ENCODE data around the gene ARID1B. TPM values are rescaled to one million over a fixed set of nuclear protein-coding genes. Genes with fewer than 3 reads are reported as not detected.

Gene ARID1B
- total and polyA plus RNA-seq, 2 of the 13 experiments (the other 11 are each of a cell fraction or from before 2014, with no cell fraction given): 20.1 to 32.6 TPM

DNA sequence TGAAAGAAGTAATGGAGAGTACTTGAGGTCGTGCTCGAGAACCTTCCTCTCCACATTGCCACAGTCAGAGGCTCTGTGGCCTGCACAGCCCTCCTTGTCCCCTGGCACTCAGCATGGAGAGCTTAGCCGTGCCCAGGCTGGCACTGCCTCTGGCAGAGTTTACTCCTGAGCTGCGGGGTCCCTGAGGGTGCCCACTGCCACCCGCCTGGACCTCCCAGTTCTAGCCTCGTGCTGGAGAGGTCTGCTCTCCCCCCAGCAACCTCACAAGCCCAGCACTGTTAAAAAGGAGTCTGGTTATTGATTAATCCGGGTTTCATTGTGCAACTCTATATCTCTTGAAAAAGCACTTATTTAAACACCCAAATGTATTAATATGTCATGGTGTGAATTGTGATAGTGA lies 319.3 kb downstream of the ARID1B start (continued):
- TF ChIP-seq, protein P1, sequence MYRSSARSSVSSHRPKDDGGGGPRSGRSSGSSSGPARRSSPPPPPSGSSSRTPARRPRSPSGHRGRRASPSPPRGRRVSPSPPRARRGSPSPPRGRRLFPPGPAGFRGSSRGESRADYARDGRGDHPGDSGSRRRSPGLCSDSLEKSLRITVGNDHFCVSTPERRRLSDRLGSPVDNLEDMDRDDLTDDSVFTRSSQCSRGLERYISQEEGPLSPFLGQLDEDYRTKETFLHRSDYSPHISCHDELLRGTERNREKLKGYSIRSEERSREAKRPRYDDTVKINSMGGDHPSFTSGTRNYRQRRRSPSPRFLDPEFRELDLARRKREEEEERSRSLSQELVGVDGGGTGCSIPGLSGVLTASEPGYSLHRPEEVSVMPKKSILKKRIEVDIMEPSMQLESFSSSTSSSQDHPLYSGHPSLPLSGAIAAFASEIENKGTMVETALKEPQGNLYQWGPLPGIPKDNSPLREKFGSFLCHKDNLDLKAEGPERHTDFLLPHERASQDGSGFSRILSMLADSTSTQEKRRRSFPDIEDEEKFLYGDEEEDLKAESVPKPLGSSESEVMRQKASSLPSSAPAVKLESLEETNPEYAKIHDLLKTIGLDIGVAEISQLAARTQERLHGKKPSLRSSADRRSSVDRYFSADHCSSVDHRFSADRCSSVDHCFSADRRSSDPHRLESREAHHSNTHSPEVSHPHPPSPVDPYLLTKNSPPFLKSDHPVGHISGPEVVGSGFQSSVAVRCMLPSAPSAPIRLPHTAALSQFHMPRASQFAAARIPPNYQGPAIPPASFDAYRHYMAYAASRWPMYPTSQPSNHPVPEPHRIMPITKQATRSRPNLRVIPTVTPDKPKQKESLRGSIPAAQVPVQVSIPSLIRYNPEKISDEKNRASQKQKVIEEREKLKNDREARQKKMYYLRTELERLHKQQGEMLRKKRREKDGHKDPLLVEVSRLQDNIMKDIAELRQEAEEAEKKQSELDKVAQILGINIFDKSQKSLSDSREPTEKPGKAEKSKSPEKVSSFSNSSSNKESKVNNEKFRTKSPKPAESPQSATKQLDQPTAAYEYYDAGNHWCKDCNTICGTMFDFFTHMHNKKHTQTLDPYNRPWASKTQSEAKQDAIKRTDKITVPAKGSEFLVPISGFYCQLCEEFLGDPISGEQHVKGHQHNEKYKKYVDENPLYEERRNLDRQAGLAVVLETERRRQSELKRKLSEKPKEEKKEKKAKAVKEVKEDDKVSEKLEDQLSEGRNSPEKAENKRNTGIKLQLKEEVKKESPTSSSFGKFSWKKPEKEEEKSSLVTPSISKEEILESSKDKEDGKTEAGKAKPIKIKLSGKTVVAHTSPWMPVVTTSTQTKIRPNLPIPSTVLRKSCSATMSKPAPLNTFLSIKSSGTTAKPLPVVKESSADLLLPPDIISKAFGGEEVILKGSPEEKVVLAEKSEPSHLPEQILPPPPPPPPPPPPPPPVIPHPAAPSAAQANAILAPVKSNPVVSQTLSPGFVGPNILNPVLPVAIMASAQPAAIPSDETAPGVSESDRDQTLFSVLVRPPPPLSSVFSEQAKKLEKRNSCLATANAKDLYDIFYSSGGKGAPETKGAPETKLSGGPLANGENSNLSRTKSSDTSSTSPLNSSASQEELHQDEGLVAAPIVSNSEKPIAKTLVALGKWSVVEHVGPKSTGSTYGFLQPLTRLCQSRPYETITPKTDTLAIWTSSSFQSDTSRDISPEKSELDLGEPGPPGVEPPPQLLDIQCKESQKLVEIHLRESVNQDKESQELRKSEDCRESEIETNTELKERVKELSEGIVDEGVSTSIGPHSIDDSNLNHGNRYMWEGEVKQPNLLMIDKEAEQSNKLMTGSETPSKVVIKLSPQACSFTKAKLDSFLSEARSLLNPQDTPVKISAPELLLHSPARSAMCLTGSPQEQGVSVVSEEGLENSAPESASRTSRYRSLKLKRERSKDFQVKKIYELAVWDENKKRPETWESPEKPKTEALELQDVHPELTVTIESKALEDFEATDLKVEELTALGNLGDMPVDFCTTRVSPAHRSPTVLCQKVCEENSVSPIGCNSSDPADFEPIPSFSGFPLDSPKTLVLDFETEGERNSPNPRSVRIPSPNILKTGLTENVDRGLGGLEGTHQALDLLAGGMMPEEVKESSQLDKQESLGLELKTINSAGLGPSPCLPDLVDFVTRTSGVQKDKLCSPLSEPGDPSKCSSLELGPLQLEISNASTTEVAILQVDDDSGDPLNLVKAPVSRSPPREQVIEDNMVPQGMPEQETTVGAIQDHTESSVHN (CRISPR knock-in tag; IDR thresholded peaks at IDR 0.05): no peak
- TF ChIP-seq, protein P2, sequence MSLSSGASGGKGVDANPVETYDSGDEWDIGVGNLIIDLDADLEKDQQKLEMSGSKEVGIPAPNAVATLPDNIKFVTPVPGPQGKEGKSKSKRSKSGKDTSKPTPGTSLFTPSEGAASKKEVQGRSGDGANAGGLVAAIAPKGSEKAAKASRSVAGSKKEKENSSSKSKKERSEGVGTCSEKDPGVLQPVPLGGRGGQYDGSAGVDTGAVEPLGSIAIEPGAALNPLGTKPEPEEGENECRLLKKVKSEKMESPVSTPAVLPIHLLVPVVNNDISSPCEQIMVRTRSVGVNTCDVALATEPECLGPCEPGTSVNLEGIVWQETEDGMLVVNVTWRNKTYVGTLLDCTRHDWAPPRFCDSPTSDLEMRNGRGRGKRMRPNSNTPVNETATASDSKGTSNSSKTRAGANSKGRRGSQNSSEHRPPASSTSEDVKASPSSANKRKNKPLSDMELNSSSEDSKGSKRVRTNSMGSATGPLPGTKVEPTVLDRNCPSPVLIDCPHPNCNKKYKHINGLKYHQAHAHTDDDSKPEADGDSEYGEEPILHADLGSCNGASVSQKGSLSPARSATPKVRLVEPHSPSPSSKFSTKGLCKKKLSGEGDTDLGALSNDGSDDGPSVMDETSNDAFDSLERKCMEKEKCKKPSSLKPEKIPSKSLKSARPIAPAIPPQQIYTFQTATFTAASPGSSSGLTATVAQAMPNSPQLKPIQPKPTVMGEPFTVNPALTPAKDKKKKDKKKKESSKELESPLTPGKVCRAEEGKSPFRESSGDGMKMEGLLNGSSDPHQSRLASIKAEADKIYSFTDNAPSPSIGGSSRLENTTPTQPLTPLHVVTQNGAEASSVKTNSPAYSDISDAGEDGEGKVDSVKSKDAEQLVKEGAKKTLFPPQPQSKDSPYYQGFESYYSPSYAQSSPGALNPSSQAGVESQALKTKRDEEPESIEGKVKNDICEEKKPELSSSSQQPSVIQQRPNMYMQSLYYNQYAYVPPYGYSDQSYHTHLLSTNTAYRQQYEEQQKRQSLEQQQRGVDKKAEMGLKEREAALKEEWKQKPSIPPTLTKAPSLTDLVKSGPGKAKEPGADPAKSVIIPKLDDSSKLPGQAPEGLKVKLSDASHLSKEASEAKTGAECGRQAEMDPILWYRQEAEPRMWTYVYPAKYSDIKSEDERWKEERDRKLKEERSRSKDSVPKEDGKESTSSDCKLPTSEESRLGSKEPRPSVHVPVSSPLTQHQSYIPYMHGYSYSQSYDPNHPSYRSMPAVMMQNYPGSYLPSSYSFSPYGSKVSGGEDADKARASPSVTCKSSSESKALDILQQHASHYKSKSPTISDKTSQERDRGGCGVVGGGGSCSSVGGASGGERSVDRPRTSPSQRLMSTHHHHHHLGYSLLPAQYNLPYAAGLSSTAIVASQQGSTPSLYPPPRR (CRISPR knock-in tag; IDR thresholded peaks at IDR 0.05; ENCODE audit: borderline replicate concordance): peak; percentile 48; the same call in 1 of the 2 replicates
- TF ChIP-seq, protein P3, sequence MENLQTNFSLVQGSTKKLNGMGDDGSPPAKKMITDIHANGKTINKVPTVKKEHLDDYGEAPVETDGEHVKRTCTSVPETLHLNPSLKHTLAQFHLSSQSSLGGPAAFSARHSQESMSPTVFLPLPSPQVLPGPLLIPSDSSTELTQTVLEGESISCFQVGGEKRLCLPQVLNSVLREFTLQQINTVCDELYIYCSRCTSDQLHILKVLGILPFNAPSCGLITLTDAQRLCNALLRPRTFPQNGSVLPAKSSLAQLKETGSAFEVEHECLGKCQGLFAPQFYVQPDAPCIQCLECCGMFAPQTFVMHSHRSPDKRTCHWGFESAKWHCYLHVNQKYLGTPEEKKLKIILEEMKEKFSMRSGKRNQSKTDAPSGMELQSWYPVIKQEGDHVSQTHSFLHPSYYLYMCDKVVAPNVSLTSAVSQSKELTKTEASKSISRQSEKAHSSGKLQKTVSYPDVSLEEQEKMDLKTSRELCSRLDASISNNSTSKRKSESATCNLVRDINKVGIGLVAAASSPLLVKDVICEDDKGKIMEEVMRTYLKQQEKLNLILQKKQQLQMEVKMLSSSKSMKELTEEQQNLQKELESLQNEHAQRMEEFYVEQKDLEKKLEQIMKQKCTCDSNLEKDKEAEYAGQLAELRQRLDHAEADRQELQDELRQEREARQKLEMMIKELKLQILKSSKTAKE (CRISPR knock-in tag; IDR thresholded peaks at IDR 0.05; ENCODE audit: borderline replicate concordance): no peak
- TF ChIP-seq SIX1 (CRISPR knock-in tag; IDR thresholded peaks at IDR 0.05; ENCODE audit: borderline replicate concordance) (peak; percentile 46; the same call in 1 of the 2 replicates), SOX5 (CRISPR knock-in tag; IDR thresholded peaks at IDR 0.05; ENCODE audit: borderline replicate concordance) (peak; percentile 54; the same call in 1 of the 2 replicates), KDM3A (CRISPR knock-in tag; IDR thresholded peaks at IDR 0.05; ENCODE audit: low read depth) (no peak), MBNL3 (CRISPR knock-in tag; conservative IDR thresholded peaks at IDR 0.05) (no peak), CREB1 (IDR thresholded peaks at IDR 0.05) (no peak), CREB1 (CRISPR knock-in tag; IDR thresholded peaks at IDR 0.05) (0 out of 2 replicates have a peak, but pooled peaks have one; percentile 20), AHR (CRISPR knock-in tag; IDR thresholded peaks at IDR 0.05) (no peak), EP300 (IDR thresholded peaks at IDR 0.05; ENCODE audit: low read depth in 2 of 2, low read length in 2 of 2) (no peak), EP300 (CRISPR knock-in tag; IDR thresholded peaks at IDR 0.05; ENCODE audit: borderline replicate concordance) (no peak)
- TF ChIP-seq, protein P4, sequence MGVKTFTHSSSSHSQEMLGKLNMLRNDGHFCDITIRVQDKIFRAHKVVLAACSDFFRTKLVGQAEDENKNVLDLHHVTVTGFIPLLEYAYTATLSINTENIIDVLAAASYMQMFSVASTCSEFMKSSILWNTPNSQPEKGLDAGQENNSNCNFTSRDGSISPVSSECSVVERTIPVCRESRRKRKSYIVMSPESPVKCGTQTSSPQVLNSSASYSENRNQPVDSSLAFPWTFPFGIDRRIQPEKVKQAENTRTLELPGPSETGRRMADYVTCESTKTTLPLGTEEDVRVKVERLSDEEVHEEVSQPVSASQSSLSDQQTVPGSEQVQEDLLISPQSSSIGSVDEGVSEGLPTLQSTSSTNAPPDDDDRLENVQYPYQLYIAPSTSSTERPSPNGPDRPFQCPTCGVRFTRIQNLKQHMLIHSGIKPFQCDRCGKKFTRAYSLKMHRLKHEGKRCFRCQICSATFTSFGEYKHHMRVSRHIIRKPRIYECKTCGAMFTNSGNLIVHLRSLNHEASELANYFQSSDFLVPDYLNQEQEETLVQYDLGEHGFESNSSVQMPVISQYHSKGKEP (CRISPR knock-in tag; IDR thresholded peaks at IDR 0.05): no peak
